HCT116 (cell line): ENCODE results near the gene ARL5C. TPM values are rescaled to one million over a fixed set of nuclear protein-coding genes. Genes with fewer than 3 reads are reported as not detected.
A peak's percentile ranks its signal among the peaks of the same experiment; 100 is the strongest.

Experiments used
- ATAC-seq: fragments of 200-7000 bp; cut with Tn5 transposase; 2 replicates; pipeline ENCODE4 v1.9.1; 2020; ENCODE audit warnings: mild to moderate bottlenecking, moderate library complexity
- BruUV-seq: library from RNA; stranded (reverse); fragments of 400-500 nt; replicated peaks from 2 replicates; lab custom pipeline; 2021; lab: Mats Ljungman, UMichigan
- CTCF ChIA-PET: fragments of 300-600 bp; sonication (Branson Sonifier 250); formaldehyde crosslinking; loops from one replicate; lab custom pipeline; 2021; ENCODE audit warnings: antibody characterized with exemption; lab: Charles Lee
- POLR2A ChIA-PET: fragments of 300-600, 350-600 bp; sonication (Branson Sonifier 250); formaldehyde crosslinking; loops from one replicate; lab custom pipeline; 2021; ENCODE audit warnings: antibody characterized with exemption; lab: Charles Lee
- RAD21 ChIA-PET, 2 experiments: fragments of 300-600 bp; sonication (Branson Sonifier 250); formaldehyde crosslinking; loops; one replicate each; lab custom pipeline; 2023; ENCODE audit warnings: low total read pairs in 2 of 2; ENCODE audit not compliant: uncharacterized antibody in 2 of 2, unreplicated experiment in 2 of 2, low non-redundant PET in 1 of 2; lab: Charles Lee
- DNase-seq: peaks from one replicate; pipeline ENCODE4 v3.0.0-alpha.2; 2010; ENCODE audit warnings: low read depth, low spot score
- H2AFZ ChIP-seq: fragments of 200-600 bp; shearing (Covaris generic), sonication (generic); 2 replicates; pipeline ENCODE4 v1.6.1; 2017; ENCODE audit warnings: low read depth, mixed run types, mixed read lengths, antibody characterized with exemption, low read length; ENCODE audit not compliant: poor library complexity, severe bottlenecking
- H3K27ac ChIP-seq: 2 replicates; pipeline ENCODE4 v1.5.1; 2012; ENCODE audit warnings: low read depth, low read length
- H3K27me3 ChIP-seq: fragments of 200-600 bp; sonication (generic); 2 replicates; pipeline ENCODE4 v1.6.1; 2016; ENCODE audit warnings: mixed run types, low read length, mixed read lengths; ENCODE audit not compliant: insufficient read depth
- H3K36me3 ChIP-seq, 2 experiments: fragments of 200-500 bp in 1 of 2; fragments of 200-600 bp in 1 of 2; sonication (Bioruptor generic) in 1 of 2; sonication (generic) in 1 of 2; 2 replicates each; pipeline versions ENCODE4 v1.5.1 to v1.6.1; 2014 to 2016; ENCODE audit warnings: low read length in 2 of 2, inconsistent platforms in 1 of 2, mixed read lengths in 1 of 2, mixed run types in 1 of 2; ENCODE audit not compliant: insufficient read depth in 2 of 2, control insufficient read depth in 1 of 2
- H3K4me1 ChIP-seq, 2 experiments: fragments of 200-600 bp in 1 of 2; sonication (generic) in 1 of 2; 2 replicates each; pipeline versions ENCODE4 v1.5.1 to v1.6.1; 2012 to 2017; ENCODE audit warnings: low read length in 2 of 2, inconsistent platforms in 1 of 2, mild to moderate bottlenecking in 1 of 2, mixed read lengths in 1 of 2, mixed run types in 1 of 2, moderate library complexity in 1 of 2; ENCODE audit not compliant: insufficient read depth in 2 of 2, control insufficient read depth in 1 of 2
- H3K4me2 ChIP-seq: fragments of 200-600 bp; sonication (generic); 2 replicates; pipeline ENCODE4 v1.6.1; 2017; ENCODE audit warnings: mixed run types, low read length, mixed read lengths
- H3K4me3 ChIP-seq, 2 experiments: fragments of 200-600 bp in 1 of 2; sonication (generic) in 1 of 2; replicated peaks in 1 of 2; 2 replicates each; pipeline ENCODE4 v1.5.1; 2011 to 2016; ENCODE audit warnings: low read length in 2 of 2, control low read depth in 1 of 2, low read depth in 1 of 2, mild to moderate bottlenecking in 1 of 2, mixed read lengths in 1 of 2, mixed run types in 1 of 2
- H3K79me2 ChIP-seq: fragments of 200-600 bp; sonication (generic); 2 replicates; pipeline ENCODE4 v1.6.1; 2017; ENCODE audit warnings: mild to moderate bottlenecking, mixed run types, low read length, moderate library complexity, mixed read lengths; ENCODE audit not compliant: insufficient read depth
- H3K9ac ChIP-seq: fragments of 200-600 bp; sonication (generic); 2 replicates; pipeline ENCODE4 v1.6.1; 2016; ENCODE audit warnings: low read length, mixed read lengths
- H3K9me2 ChIP-seq: fragments of 200-600 bp; sonication (generic), shearing (Covaris generic); 2 replicates; pipeline ENCODE4 v1.6.1; 2017; ENCODE audit warnings: mixed run types, mild to moderate bottlenecking, moderate library complexity; ENCODE audit not compliant: insufficient read depth
- H3K9me3 ChIP-seq, 2 experiments: fragments of 200-500 bp in 1 of 2; fragments of 200-600 bp in 1 of 2; sonication (Bioruptor generic) in 1 of 2; sonication (generic) in 1 of 2; 2 replicates each; pipeline ENCODE4 v1.6.1; 2014 to 2017; ENCODE audit warnings: low read length in 2 of 2, mixed read lengths in 2 of 2, inconsistent platforms in 1 of 2, low read depth in 1 of 2, mild to moderate bottlenecking in 1 of 2, mixed run types in 1 of 2, moderate library complexity in 1 of 2; ENCODE audit not compliant: control insufficient read depth in 1 of 2, insufficient read depth in 1 of 2
- H4K20me1 ChIP-seq: fragments of 200-600 bp; sonication (generic), shearing (Covaris generic); 2 replicates; pipeline ENCODE4 v1.6.1; 2017; ENCODE audit warnings: mixed run types, mild to moderate bottlenecking, moderate library complexity; ENCODE audit not compliant: insufficient read depth
- CBX3 ChIP-seq: IDR thresholded peaks from 2 replicates; pipeline ENCODE4 v1.6.1; 2012; ENCODE audit warnings: low read depth
- CEBPB ChIP-seq: IDR thresholded peaks from 2 replicates; pipeline ENCODE4 v1.6.1; 2012; ENCODE audit warnings: low read depth
- EGR1 ChIP-seq: IDR thresholded peaks from 2 replicates; pipeline ENCODE4 v1.6.1; 2012; ENCODE audit warnings: low read depth
- ELF1 ChIP-seq: IDR thresholded peaks from 2 replicates; pipeline ENCODE4 v1.6.1; 2012; ENCODE audit warnings: low read depth, borderline replicate concordance
- EZH2 ChIP-seq: fragments of 200-600 bp; sonication (generic); IDR thresholded peaks from 2 replicates; pipeline ENCODE4 v1.6.1; 2017; ENCODE audit warnings: antibody characterized with exemption, mixed run types
- FOSL1 ChIP-seq: IDR thresholded peaks from 2 replicates; pipeline ENCODE4 v1.6.1; 2012; ENCODE audit warnings: low read depth
- MAX ChIP-seq: IDR thresholded peaks from 2 replicates; pipeline ENCODE4 v1.6.1; 2012
- POLR2A ChIP-seq: IDR thresholded peaks from 2 replicates; pipeline ENCODE4 v1.7.0; 2011; ENCODE audit warnings: borderline replicate concordance; ENCODE audit not compliant: insufficient read depth, insufficient read length; ENCODE audit errors: extremely low read depth
- POLR2AphosphoS5 ChIP-seq: IDR thresholded peaks from 2 replicates; pipeline ENCODE4 v1.6.1; 2011; ENCODE audit warnings: mild to moderate bottlenecking, low read depth, low read length, moderate library complexity
- RAD21 ChIP-seq: IDR thresholded peaks from 2 replicates; pipeline ENCODE4 v1.6.1; 2012; ENCODE audit warnings: low read depth, mild to moderate bottlenecking
- SIN3A ChIP-seq: IDR thresholded peaks from 2 replicates; pipeline ENCODE4 v1.6.1; 2012; ENCODE audit warnings: low read depth
- SP1 ChIP-seq: IDR thresholded peaks from 2 replicates; pipeline ENCODE4 v1.6.1; 2012; ENCODE audit warnings: low read depth
- SRF ChIP-seq: IDR thresholded peaks from 2 replicates; pipeline ENCODE4 v1.6.1; 2012; ENCODE audit warnings: low read depth
- ZFX ChIP-seq: fragments of 450-650 bp; IDR thresholded peaks from 2 replicates; pipeline ENCODE4 v1.6.1; 2017
- ZNF274 ChIP-seq: fragments of 200-500 bp; sonication (Bioruptor generic); IDR thresholded peaks from 2 replicates; pipeline ENCODE4 v1.6.1; 2014; ENCODE audit warnings: mild to moderate bottlenecking, low read depth, low read length, inconsistent platforms
- intact Hi-C: fragments of 100-400 bp; cut with micrococcal nuclease; formaldehyde crosslinking; loops from 2 replicates; pipeline ENCODE4 v1.10.0; 2022
- total RNA-seq: library from RNA; stranded (reverse); gene quantifications from one replicate; pipeline ENCODE4 v1.2.1, GENCODE V29; 2021; ENCODE audit not compliant: unreplicated experiment
- TF ChIP-seq, protein P1 (sequence below), 3 experiments: fragments of 200-600 bp in 1 of 3; sonication (generic) in 1 of 3; IDR thresholded peaks in 2 of 3; conservative IDR thresholded peaks in 1 of 3; 2 replicates each; pipeline ENCODE4 v1.5.1; 2012 to 2017; ENCODE audit warnings: low read depth in 2 of 3, low read length in 2 of 3, antibody characterized with exemption in 1 of 3, borderline replicate concordance in 1 of 3, control low read depth in 1 of 3, mild to moderate bottlenecking in 1 of 3, mixed read lengths in 1 of 3, mixed run types in 1 of 3, moderate library complexity in 1 of 3; ENCODE audit not compliant: insufficient read depth in 1 of 3
- TF ChIP-seq, protein P2 (sequence below): IDR thresholded peaks from 2 replicates; pipeline ENCODE4 v1.6.1; 2012
- TF ChIP-seq, protein P3 (sequence below): IDR thresholded peaks from 2 replicates; pipeline ENCODE4 v1.6.1; 2011; ENCODE audit warnings: mild to moderate bottlenecking, low read length, moderate library complexity; ENCODE audit not compliant: insufficient replicate concordance; ENCODE audit errors: extremely low read depth

The ARL5C gene
- total RNA-seq, 1 experiment from 2014 or later = not detected

- ChIA-PET RAD21 (interaction anchor here (0.6 to 1.0 kb wide), 4 partner anchors 15 to 36 kb away, joined by 5 to 6 read pairs (median 5); no protein-coding TSS in a partner anchor), POLR2A (interaction anchor here (0.6 to 1.8 kb wide), 20 partner anchors 9 to 642 kb away, joined by 3 to 16 read pairs (median 5); no protein-coding TSS in a partner anchor), CTCF (interaction anchor here (0.8 to 1.5 kb wide), 12 partner anchors 9 to 423 kb away, joined by 3 to 16 read pairs (median 4); no protein-coding TSS in a partner anchor)
- peaks cover 24 to 54% of the 10 kb centered on the region in 2 experiments for H3K4me1 ChIP-seq
- intact Hi-C loops = loop anchor here (1.0 to 10.0 kb wide), 2 partner anchors 47 to 325 kb away; no protein-coding TSS in a partner anchor
- peaks cover 35 to 43% of the 10 kb centered on the region in 2 experiments for H3K36me3 ChIP-seq
- no peaks in the 10 kb centered on the region for H3K9me2 ChIP-seq
- peak within 1 kb of the TSS; percentile 66 to 82 for H3K4me3 ChIP-seq
- no peaks in the 10 kb centered on the region for H3K9me3 ChIP-seq
- H3K79me2 ChIP-seq = peaks cover 40% of the 10 kb centered on the region
- ATAC-seq (peak; percentile 52), DNase-seq (no peak)
- peak within 1 kb of the TSS; percentile 93 for H3K27ac ChIP-seq
- H3K9ac ChIP-seq = peak within 1 kb of the TSS; percentile 99
- H2AFZ ChIP-seq = peak within 1 kb of the TSS; percentile 91
- BruUV-seq = no TSS peak
- H3K4me2 ChIP-seq = peak within 1 kb of the TSS; percentile 88
- peaks cover 18% of the 10 kb centered on the region; the same call in 1 of the 2 replicates for H4K20me1 ChIP-seq
- no peaks in the 10 kb centered on the region for H3K27me3 ChIP-seq
- TF ChIP-seq ZNF274 = no peak
- TF ChIP-seq MAX = peak; percentile 80; the same call in 1 of the 2 replicates
- TF ChIP-seq SIN3A = peak; percentile 34; the same call in 1 of the 2 replicates
- peak; percentile 53; the same call in 1 of the 2 replicates for TF ChIP-seq SP1
- TF ChIP-seq, protein P1, sequence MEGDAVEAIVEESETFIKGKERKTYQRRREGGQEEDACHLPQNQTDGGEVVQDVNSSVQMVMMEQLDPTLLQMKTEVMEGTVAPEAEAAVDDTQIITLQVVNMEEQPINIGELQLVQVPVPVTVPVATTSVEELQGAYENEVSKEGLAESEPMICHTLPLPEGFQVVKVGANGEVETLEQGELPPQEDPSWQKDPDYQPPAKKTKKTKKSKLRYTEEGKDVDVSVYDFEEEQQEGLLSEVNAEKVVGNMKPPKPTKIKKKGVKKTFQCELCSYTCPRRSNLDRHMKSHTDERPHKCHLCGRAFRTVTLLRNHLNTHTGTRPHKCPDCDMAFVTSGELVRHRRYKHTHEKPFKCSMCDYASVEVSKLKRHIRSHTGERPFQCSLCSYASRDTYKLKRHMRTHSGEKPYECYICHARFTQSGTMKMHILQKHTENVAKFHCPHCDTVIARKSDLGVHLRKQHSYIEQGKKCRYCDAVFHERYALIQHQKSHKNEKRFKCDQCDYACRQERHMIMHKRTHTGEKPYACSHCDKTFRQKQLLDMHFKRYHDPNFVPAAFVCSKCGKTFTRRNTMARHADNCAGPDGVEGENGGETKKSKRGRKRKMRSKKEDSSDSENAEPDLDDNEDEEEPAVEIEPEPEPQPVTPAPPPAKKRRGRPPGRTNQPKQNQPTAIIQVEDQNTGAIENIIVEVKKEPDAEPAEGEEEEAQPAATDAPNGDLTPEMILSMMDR (IDR thresholded peaks at IDR 0.05 in 2 of 3, conservative IDR thresholded peaks at IDR 0.05 in 1 of 3; ENCODE audit: borderline replicate concordance in 1 of 3, insufficient read depth in 1 of 3, low read depth in 2 of 3, low read length in 2 of 3) = no peak
- TF ChIP-seq, protein P2, sequence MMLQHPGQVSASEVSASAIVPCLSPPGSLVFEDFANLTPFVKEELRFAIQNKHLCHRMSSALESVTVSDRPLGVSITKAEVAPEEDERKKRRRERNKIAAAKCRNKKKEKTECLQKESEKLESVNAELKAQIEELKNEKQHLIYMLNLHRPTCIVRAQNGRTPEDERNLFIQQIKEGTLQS = no peak
- TF ChIP-seq ELF1 = no peak
- TF ChIP-seq CEBPB = no peak
- TF ChIP-seq EZH2 = no peak
- no peak for TF ChIP-seq SRF
- peak; percentile 86 for TF ChIP-seq POLR2A
- peak; percentile 11; the same call in 1 of the 2 replicates for TF ChIP-seq EGR1
- no peak for TF ChIP-seq CBX3
- TF ChIP-seq, protein P3, sequence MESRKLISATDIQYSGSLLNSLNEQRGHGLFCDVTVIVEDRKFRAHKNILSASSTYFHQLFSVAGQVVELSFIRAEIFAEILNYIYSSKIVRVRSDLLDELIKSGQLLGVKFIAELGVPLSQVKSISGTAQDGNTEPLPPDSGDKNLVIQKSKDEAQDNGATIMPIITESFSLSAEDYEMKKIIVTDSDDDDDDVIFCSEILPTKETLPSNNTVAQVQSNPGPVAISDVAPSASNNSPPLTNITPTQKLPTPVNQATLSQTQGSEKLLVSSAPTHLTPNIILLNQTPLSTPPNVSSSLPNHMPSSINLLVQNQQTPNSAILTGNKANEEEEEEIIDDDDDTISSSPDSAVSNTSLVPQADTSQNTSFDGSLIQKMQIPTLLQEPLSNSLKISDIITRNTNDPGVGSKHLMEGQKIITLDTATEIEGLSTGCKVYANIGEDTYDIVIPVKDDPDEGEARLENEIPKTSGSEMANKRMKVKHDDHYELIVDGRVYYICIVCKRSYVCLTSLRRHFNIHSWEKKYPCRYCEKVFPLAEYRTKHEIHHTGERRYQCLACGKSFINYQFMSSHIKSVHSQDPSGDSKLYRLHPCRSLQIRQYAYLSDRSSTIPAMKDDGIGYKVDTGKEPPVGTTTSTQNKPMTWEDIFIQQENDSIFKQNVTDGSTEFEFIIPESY = no peak
- peak; percentile 96 for TF ChIP-seq ZFX
- peak; percentile 96 for TF ChIP-seq POLR2AphosphoS5
- TF ChIP-seq RAD21 = no peak
- TF ChIP-seq FOSL1 = no peak
Observed at GRCh38 chr17:39200070-39200879, 34.3 kb upstream of the ARL5C start, which contains the start of gene RPL19. Gene RPL19 (plus strand): TSS chr17:39200283. CDS start chr17:39200345, 62 bp downstream.
